ENCODE data around the gene VPS8. TPM values are rescaled to one million over a fixed set of nuclear protein-coding genes. Genes with fewer than 3 reads are reported as not detected.

The VPS8 gene
- polyA plus RNA-seq, 2 of the 4 experiments (the other 2 are of a cell fraction), result 10.3 to 30.1 TPM

DNA sequence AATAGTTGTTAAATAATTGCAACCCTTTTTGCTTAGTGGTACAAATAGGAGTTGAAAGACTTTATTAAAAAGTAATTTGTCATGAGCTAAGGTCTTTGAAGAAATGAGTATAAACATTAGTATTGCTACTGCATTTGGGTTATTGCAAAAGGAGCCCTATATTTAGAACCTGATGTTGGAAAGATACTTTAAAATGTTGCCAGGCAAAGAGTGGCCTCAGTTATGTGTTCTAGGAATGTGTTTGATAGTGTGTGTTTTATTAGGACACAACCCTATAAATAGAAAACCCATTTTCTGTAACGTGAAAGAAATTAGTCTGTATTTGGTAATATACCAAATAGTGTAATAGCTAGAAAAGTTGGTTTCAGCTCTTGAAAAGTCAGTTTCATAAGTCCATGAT is 10.7 kb downstream of the VPS8 start (continued):
- TF ChIP-seq, protein P1, sequence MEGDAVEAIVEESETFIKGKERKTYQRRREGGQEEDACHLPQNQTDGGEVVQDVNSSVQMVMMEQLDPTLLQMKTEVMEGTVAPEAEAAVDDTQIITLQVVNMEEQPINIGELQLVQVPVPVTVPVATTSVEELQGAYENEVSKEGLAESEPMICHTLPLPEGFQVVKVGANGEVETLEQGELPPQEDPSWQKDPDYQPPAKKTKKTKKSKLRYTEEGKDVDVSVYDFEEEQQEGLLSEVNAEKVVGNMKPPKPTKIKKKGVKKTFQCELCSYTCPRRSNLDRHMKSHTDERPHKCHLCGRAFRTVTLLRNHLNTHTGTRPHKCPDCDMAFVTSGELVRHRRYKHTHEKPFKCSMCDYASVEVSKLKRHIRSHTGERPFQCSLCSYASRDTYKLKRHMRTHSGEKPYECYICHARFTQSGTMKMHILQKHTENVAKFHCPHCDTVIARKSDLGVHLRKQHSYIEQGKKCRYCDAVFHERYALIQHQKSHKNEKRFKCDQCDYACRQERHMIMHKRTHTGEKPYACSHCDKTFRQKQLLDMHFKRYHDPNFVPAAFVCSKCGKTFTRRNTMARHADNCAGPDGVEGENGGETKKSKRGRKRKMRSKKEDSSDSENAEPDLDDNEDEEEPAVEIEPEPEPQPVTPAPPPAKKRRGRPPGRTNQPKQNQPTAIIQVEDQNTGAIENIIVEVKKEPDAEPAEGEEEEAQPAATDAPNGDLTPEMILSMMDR (IDR thresholded peaks at IDR 0.05), result no peak

DNA sequence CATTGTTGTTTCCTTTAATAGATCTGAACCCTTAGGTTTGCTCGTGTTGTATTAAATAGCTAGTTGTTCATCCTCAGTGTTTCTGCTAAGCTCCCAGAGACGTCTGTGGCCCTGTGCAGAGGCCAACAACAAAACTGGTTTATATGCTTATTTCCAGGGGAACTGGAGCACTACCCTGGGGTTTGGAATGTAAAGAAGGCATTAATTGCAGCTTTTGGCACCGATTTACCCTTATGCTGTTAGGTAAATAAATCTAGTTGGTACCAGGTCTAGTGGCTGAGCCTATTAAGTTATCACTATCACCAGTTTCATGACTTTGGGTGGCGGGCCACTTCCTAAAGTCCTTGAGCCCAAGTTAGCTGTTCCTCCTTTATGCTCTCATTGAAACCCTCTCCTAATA is 12.0 kb downstream of the VPS8 start:
- ATAC-seq, result no peak
- no peak overlapping the region for H3K27ac ChIP-seq
- H3K4me3 ChIP-seq, result no peak overlapping the region
- TF ChIP-seq HEYL (CRISPR knock-in tag; IDR thresholded peaks at IDR 0.05) (no peak), RCOR1 (IDR thresholded peaks at IDR 0.05; ENCODE audit: low read depth, low read length) (no peak), SREBF2 (IDR thresholded peaks at IDR 0.05) (no peak), HOXB5 (CRISPR knock-in tag; IDR thresholded peaks at IDR 0.05) (no peak), RFX5 (IDR thresholded peaks at IDR 0.05) (no peak), SMC3 (IDR thresholded peaks at IDR 0.05) (no peak), BCL3 (IDR thresholded peaks at IDR 0.05) (no peak), EP300 (IDR thresholded peaks at IDR 0.05) (no peak), KDM5A (IDR thresholded peaks at IDR 0.05) (no peak), ESRRA (IDR thresholded peaks at IDR 0.05; ENCODE audit: borderline replicate concordance, low read length) (no peak), NPAS2 (CRISPR knock-in tag; IDR thresholded peaks at IDR 0.05; ENCODE audit: borderline replicate concordance) (no peak), HOXB13 (CRISPR knock-in tag; IDR thresholded peaks at IDR 0.05; ENCODE audit: low read depth) (no peak), RNF2 (IDR thresholded peaks at IDR 0.05; ENCODE audit: borderline replicate concordance, low read depth) (no peak)
- TF ChIP-seq, protein P2, sequence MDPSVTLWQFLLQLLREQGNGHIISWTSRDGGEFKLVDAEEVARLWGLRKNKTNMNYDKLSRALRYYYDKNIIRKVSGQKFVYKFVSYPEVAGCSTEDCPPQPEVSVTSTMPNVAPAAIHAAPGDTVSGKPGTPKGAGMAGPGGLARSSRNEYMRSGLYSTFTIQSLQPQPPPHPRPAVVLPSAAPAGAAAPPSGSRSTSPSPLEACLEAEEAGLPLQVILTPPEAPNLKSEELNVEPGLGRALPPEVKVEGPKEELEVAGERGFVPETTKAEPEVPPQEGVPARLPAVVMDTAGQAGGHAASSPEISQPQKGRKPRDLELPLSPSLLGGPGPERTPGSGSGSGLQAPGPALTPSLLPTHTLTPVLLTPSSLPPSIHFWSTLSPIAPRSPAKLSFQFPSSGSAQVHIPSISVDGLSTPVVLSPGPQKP (IDR thresholded peaks at IDR 0.05; ENCODE audit: low read depth, low read length), result no peak
- ChIA-PET POLR2A (interaction anchor here (0.5 to 0.7 kb wide), 2 partner anchors 81 to 127 kb away, joined by 6 read pairs; no protein-coding TSS in a partner anchor), CTCF (interaction anchor here (0.9 to 3.0 kb wide), 3 partner anchors 15 to 452 kb away, joined by 3 to 9 read pairs (median 3); no protein-coding TSS in a partner anchor)
- no peak for DNase-seq (ENCODE audit: low read depth in 1 of 2, low spot score in 1 of 2)
- H3K4me1 ChIP-seq, result no peaks in the 10 kb centered on the region
- no peak for FAIRE-seq
- 95% methylated on average over 4 of the region's 4 CpGs for WGBS (ENCODE audit: missing lambda C conversion rate)
- no peak overlapping the region for H3K4me2 ChIP-seq
- H3K9me3 ChIP-seq, result no peaks in the 10 kb centered on the region

- 88% methylated on average over 6 of the region's 6 CpGs for WGBS (ENCODE audit: missing lambda C conversion rate)
These were observed 13.3 kb downstream of the VPS8 start for GRCh38 chr3:184825121-184825820.

More at GRCh38 chr3:184825121-184825820, 13.3 kb downstream of the VPS8 start:
- no peak overlapping the region for H3K4me3 ChIP-seq
- TF ChIP-seq TFCP2L1 (CRISPR knock-in tag; IDR thresholded peaks at IDR 0.05), result no peak
- TF ChIP-seq MYC (IDR thresholded peaks at IDR 0.05; ENCODE audit: borderline replicate concordance, low read length), result no peak
- TF ChIP-seq ATOH8 (CRISPR knock-in tag; IDR thresholded peaks at IDR 0.05; ENCODE audit: low read depth), result no peak
- TF ChIP-seq, protein P3, sequence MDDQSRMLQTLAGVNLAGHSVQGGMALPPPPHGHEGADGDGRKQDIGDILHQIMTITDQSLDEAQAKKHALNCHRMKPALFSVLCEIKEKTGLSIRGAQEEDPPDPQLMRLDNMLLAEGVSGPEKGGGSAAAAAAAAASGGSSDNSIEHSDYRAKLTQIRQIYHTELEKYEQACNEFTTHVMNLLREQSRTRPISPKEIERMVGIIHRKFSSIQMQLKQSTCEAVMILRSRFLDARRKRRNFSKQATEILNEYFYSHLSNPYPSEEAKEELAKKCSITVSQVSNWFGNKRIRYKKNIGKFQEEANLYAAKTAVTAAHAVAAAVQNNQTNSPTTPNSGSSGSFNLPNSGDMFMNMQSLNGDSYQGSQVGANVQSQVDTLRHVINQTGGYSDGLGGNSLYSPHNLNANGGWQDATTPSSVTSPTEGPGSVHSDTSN (IDR thresholded peaks at IDR 0.05), result no peak
- no peak for TF ChIP-seq ZNF302 (CRISPR knock-in tag; IDR thresholded peaks at IDR 0.05)
- TF ChIP-seq BHLHE40 (IDR thresholded peaks at IDR 0.05; ENCODE audit: low read depth, low read length), result no peak
- TF ChIP-seq, protein P4, sequence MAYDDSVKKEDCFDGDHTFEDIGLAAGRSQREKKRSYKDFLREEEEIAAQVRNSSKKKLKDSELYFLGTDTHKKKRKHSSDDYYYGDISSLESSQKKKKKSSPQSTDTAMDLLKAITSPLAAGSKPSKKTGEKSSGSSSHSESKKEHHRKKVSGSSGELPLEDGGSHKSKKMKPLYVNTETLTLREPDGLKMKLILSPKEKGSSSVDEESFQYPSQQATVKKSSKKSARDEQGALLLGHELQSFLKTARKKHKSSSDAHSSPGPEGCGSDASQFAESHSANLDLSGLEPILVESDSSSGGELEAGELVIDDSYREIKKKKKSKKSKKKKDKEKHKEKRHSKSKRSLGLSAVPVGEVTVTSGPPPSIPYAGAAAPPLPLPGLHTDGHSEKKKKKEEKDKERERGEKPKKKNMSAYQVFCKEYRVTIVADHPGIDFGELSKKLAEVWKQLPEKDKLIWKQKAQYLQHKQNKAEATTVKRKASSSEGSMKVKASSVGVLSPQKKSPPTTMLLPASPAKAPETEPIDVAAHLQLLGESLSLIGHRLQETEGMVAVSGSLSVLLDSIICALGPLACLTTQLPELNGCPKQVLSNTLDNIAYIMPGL (CRISPR knock-in tag; IDR thresholded peaks at IDR 0.05; ENCODE audit: borderline replicate concordance), result no peak
- no peak for TF ChIP-seq ESRRA (IDR thresholded peaks at IDR 0.05; ENCODE audit: borderline replicate concordance, low read length)
- TF ChIP-seq KDM5A (IDR thresholded peaks at IDR 0.05), result no peak
- TF ChIP-seq NR3C1 (IDR thresholded peaks at IDR 0.05), result no peak
- no peak for TF ChIP-seq NFE2L2 (conservative IDR thresholded peaks at IDR 0.05; ENCODE audit: low read length)
- no peak for TF ChIP-seq POLR2A (IDR thresholded peaks at IDR 0.05; ENCODE audit: low read length)
- TF ChIP-seq CHD4 (IDR thresholded peaks at IDR 0.05; ENCODE audit: borderline replicate concordance), result no peak
- no peak for TF ChIP-seq FOXS1 (CRISPR knock-in tag; IDR thresholded peaks at IDR 0.05)
- FAIRE-seq (no peak), ATAC-seq (no peak), DNase-seq (ENCODE audit: low read depth in 1 of 2, low spot score in 1 of 2) (no peak)
- ChIA-PET CTCF (interaction anchor here (3.0 kb wide), 1 partner anchor 22 kb away, joined by 9 read pairs; no protein-coding TSS in a partner anchor), POLR2A (no interaction called here)
- H3K9me3 ChIP-seq, result no peaks in the 10 kb centered on the region
- H3K4me1 ChIP-seq, result no peaks in the 10 kb centered on the region
- no peak overlapping the region for H3K27ac ChIP-seq
- no peak overlapping the region for H3K4me2 ChIP-seq

Data from A549 (cell line).